Fibroblast of mammary gland (primary cell): ENCODE results near the gene NOTCH2.

Experiments
- DNase-seq: peaks from one replicate; pipeline ENCODE4 v3.0.0-alpha.2; 2010; ENCODE audit warnings: low read depth
- H3K4me3 ChIP-seq: 2 replicates; pipeline ENCODE4 v1.5.1; 2011; ENCODE audit warnings: low read depth, mild to moderate bottlenecking, low read length, moderate library complexity; ENCODE audit not compliant: control insufficient read depth
- CTCF ChIP-seq: conservative IDR thresholded peaks from 2 replicates; pipeline ENCODE4 v1.5.1; 2011; ENCODE audit warnings: low read depth, low read length, inconsistent platforms; ENCODE audit not compliant: control insufficient read depth, insufficient read depth

NOTCH2 gene

GRCh38 chr1:119956306-119956705 lies 113.2 kb downstream of the NOTCH2 start:
- H3K4me3 ChIP-seq, result no peak overlapping the region
- no peak for DNase-seq
- TF ChIP-seq CTCF, result no peak

GRCh38 chr1:119954476-119955422 lies 114.7 kb downstream of the NOTCH2 start:
- no peak overlapping the region for H3K4me3 ChIP-seq
- TF ChIP-seq CTCF, result no peak
- no peak for DNase-seq

GRCh38 chr1:119953266-119953998 lies 116.0 kb downstream of the NOTCH2 start:
- no peak overlapping the region for H3K4me3 ChIP-seq
- no peak for TF ChIP-seq CTCF
- no peak for DNase-seq

DNA sequence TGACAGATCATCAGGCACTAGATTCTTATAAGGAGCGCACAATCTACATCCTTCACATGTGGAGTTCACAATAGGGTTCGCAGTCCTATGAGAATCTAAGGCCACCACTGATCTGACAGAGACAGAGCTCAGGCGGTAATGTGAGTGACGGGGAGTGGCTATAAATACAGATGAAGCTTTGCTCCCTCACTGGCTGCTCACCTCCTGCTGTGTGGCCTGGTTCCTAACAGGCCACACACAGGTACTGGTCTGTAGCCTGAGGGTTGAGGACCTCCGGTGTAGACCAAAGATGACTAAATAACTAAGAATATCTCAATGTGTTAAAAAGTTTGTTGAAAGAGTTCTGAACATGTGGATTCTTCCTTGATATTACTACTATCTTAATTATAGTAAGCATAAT lies 117.0 kb downstream of the NOTCH2 start:
- DNase-seq, result no peak
- H3K4me3 ChIP-seq, result no peak overlapping the region
- TF ChIP-seq CTCF, result no peak

- H3K4me3 ChIP-seq, result no peak overlapping the region
- TF ChIP-seq CTCF, result peak; percentile 92
- DNase-seq, result peak; percentile 83
These were observed 120.9 kb downstream of the NOTCH2 start for GRCh38 chr1:119948342-119949214.

GRCh38 chr1:119947468-119947867 lies 122.0 kb downstream of the NOTCH2 start:
- TF ChIP-seq CTCF, result no peak
- DNase-seq, result peak; percentile 97
- no peak overlapping the region for H3K4me3 ChIP-seq
